ENCODE measurements around the gene ARHGEF28.

GRCh38 chr5:73822278-73822988, 196.4 kb downstream of the ARHGEF28 start:
- TF ChIP-seq, protein P1, sequence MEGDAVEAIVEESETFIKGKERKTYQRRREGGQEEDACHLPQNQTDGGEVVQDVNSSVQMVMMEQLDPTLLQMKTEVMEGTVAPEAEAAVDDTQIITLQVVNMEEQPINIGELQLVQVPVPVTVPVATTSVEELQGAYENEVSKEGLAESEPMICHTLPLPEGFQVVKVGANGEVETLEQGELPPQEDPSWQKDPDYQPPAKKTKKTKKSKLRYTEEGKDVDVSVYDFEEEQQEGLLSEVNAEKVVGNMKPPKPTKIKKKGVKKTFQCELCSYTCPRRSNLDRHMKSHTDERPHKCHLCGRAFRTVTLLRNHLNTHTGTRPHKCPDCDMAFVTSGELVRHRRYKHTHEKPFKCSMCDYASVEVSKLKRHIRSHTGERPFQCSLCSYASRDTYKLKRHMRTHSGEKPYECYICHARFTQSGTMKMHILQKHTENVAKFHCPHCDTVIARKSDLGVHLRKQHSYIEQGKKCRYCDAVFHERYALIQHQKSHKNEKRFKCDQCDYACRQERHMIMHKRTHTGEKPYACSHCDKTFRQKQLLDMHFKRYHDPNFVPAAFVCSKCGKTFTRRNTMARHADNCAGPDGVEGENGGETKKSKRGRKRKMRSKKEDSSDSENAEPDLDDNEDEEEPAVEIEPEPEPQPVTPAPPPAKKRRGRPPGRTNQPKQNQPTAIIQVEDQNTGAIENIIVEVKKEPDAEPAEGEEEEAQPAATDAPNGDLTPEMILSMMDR (IDR thresholded peaks at IDR 0.05) = no peak
- no peak for TF ChIP-seq POLR2A (IDR thresholded peaks at IDR 0.05; ENCODE audit: low read depth)
